ENCODE data around the gene ALKAL2. TPM values are rescaled to one million over a fixed set of nuclear protein-coding genes. Genes with fewer than 3 reads are reported as not detected.

Gene ALKAL2
- polyA plus RNA-seq, 1 donor from 2014 or later = not detected

DNA sequence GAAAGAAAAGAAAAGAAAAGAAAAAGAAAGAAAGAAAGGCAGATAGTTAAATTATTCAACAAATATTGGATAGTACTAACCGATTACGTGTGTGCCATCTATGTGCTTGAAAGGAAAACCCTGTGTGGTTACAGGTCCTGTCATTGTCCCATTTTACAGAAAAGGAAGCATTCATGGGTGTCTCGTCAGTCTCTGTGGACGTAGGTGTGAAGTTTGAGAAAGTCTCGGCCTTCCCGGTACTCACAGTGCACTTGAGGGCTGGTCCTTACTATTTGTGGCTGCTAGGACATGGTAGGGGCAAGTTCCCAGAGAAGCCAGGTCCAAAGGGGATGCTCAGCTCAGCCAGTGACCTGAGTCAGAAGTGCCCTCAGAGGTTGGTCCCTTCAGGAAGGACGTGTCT is 43.3 kb downstream of the ALKAL2 start:
- Histone ChIP-seq H3K4me3 (ENCODE audit: low read length) (no peak overlapping the region), H3K27ac (ENCODE audit: low read length) (no peak overlapping the region), H3K79me2 (replicated peaks; ENCODE audit: insufficient read depth, low read length) (no peaks in the 10 kb centered on the region), H3K27me3 (ENCODE audit: insufficient read depth, low read depth, low read length) (no peaks in the 10 kb centered on the region), H3K36me3 (ENCODE audit: insufficient read depth, low read length) (peaks cover 21% of the 10 kb centered on the region), H3F3A (ENCODE audit: insufficient read depth, low read length, poor library complexity, severe bottlenecking) (no peaks in the 10 kb centered on the region), H4K20me1 (ENCODE audit: insufficient read depth) (no peaks in the 10 kb centered on the region), H3K9me3 (ENCODE audit: low read length) (peaks cover 7% of the 10 kb centered on the region), H2AFZ (ENCODE audit: low read depth, low read length) (no peak overlapping the region), H3K9me2 (ENCODE audit: insufficient read depth, low read length) (no peaks in the 10 kb centered on the region), H3K4me2 (ENCODE audit: low read length) (no peak overlapping the region), H3K9ac (ENCODE audit: low read length) (no peak overlapping the region)
- TF ChIP-seq POLR2AphosphoS5 (IDR thresholded peaks at IDR 0.05) = no peak
- TF ChIP-seq EZH2 (IDR thresholded peaks at IDR 0.05; ENCODE audit: borderline replicate concordance, insufficient read depth, low read length, poor library complexity, severe bottlenecking) = no peak
- no peak for TF ChIP-seq EP300 (conservative IDR thresholded peaks at IDR 0.05; ENCODE audit: poor library complexity, severe bottlenecking)
- no peak for TF ChIP-seq TAF1 (IDR thresholded peaks at IDR 0.05; ENCODE audit: low read depth)
- TF ChIP-seq SMC3 (conservative IDR thresholded peaks at IDR 0.05; ENCODE audit: poor library complexity) = no peak
- TF ChIP-seq REST (IDR thresholded peaks at IDR 0.05; ENCODE audit: borderline replicate concordance) = no peak
- TF ChIP-seq, protein P1, sequence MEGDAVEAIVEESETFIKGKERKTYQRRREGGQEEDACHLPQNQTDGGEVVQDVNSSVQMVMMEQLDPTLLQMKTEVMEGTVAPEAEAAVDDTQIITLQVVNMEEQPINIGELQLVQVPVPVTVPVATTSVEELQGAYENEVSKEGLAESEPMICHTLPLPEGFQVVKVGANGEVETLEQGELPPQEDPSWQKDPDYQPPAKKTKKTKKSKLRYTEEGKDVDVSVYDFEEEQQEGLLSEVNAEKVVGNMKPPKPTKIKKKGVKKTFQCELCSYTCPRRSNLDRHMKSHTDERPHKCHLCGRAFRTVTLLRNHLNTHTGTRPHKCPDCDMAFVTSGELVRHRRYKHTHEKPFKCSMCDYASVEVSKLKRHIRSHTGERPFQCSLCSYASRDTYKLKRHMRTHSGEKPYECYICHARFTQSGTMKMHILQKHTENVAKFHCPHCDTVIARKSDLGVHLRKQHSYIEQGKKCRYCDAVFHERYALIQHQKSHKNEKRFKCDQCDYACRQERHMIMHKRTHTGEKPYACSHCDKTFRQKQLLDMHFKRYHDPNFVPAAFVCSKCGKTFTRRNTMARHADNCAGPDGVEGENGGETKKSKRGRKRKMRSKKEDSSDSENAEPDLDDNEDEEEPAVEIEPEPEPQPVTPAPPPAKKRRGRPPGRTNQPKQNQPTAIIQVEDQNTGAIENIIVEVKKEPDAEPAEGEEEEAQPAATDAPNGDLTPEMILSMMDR (IDR thresholded peaks at IDR 0.05; ENCODE audit: poor library complexity, severe bottlenecking) = no peak
- TF ChIP-seq RAD21 (conservative IDR thresholded peaks at IDR 0.05) = no peak
- TF ChIP-seq MXI1 (conservative IDR thresholded peaks at IDR 0.05; ENCODE audit: poor library complexity, severe bottlenecking) = no peak

- Histone ChIP-seq H3K36me3 (ENCODE audit: insufficient read depth, low read length) (peaks cover 18% of the 10 kb centered on the region), H3K27ac (ENCODE audit: low read length) (no peak overlapping the region), H3K9me2 (ENCODE audit: insufficient read depth, low read length) (no peaks in the 10 kb centered on the region), H3K9ac (ENCODE audit: low read length) (no peak overlapping the region), H3K9me3 (ENCODE audit: low read length) (peaks cover 7% of the 10 kb centered on the region), H3K27me3 (ENCODE audit: insufficient read depth, low read depth, low read length) (no peaks in the 10 kb centered on the region), H3K4me2 (ENCODE audit: low read length) (no peak overlapping the region), H3K79me2 (replicated peaks; ENCODE audit: insufficient read depth, low read length) (no peaks in the 10 kb centered on the region), H3F3A (ENCODE audit: insufficient read depth, low read length, poor library complexity, severe bottlenecking) (no peaks in the 10 kb centered on the region), H3K4me3 (ENCODE audit: low read length) (no peak overlapping the region), H2AFZ (ENCODE audit: low read depth, low read length) (no peak overlapping the region), H4K20me1 (ENCODE audit: insufficient read depth) (no peaks in the 10 kb centered on the region)
- TF ChIP-seq, protein P1 (IDR thresholded peaks at IDR 0.05; ENCODE audit: poor library complexity, severe bottlenecking) = no peak
- TF ChIP-seq POLR2AphosphoS5 (IDR thresholded peaks at IDR 0.05) = no peak
- TF ChIP-seq EZH2 (IDR thresholded peaks at IDR 0.05; ENCODE audit: borderline replicate concordance, insufficient read depth, low read length, poor library complexity, severe bottlenecking) = no peak
- TF ChIP-seq REST (IDR thresholded peaks at IDR 0.05; ENCODE audit: borderline replicate concordance) = no peak
- TF ChIP-seq SMC3 (conservative IDR thresholded peaks at IDR 0.05; ENCODE audit: poor library complexity) = no peak
- TF ChIP-seq TAF1 (IDR thresholded peaks at IDR 0.05; ENCODE audit: low read depth) = no peak
These were observed 49.0 kb downstream of the ALKAL2 start for GRCh38 chr2:238869-239268.
